ENCODE measurements around the gene MPI. TPM values are rescaled to one million over a fixed set of nuclear protein-coding genes. Genes with fewer than 3 reads are reported as not detected.

Gene MPI
- total RNA-seq, 1 donor from 2014 or later = 52.3 TPM

DNA sequence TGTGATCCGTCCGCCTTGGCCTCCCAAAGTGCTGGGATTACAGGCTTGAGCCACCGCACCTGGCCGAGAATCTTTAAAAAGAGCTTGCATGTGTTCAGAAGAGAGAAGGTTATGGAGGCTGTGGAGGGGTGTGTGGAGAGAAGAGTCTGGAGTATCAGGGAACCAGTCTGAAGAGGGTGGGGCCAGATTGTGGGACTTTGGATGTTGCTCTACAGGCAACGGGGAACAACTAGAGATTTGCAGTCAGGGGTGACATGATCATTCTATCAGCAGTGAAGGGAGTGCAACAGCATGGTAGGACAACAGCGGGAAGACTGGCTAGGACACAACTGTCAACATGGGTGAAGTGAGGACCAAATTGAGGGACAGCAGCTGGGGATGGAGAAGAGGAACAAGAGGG, 25.5 kb upstream of the MPI start:
- TF ChIP-seq, protein P1, sequence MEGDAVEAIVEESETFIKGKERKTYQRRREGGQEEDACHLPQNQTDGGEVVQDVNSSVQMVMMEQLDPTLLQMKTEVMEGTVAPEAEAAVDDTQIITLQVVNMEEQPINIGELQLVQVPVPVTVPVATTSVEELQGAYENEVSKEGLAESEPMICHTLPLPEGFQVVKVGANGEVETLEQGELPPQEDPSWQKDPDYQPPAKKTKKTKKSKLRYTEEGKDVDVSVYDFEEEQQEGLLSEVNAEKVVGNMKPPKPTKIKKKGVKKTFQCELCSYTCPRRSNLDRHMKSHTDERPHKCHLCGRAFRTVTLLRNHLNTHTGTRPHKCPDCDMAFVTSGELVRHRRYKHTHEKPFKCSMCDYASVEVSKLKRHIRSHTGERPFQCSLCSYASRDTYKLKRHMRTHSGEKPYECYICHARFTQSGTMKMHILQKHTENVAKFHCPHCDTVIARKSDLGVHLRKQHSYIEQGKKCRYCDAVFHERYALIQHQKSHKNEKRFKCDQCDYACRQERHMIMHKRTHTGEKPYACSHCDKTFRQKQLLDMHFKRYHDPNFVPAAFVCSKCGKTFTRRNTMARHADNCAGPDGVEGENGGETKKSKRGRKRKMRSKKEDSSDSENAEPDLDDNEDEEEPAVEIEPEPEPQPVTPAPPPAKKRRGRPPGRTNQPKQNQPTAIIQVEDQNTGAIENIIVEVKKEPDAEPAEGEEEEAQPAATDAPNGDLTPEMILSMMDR (IDR thresholded peaks at IDR 0.05; ENCODE audit: borderline replicate concordance) = no peak
- Histone ChIP-seq H3K4me1 (peaks cover 74% of the 10 kb centered on the region), H3K36me3 (no peaks in the 10 kb centered on the region), H3K9me3 (replicated peaks) (no peaks in the 10 kb centered on the region), H3K27ac (replicated peaks) (no peak overlapping the region), H3K27me3 (ENCODE audit: low read depth) (no peaks in the 10 kb centered on the region), H3K4me3 (no peak overlapping the region)
- intact Hi-C loops (cut with micrococcal nuclease) = no loop called here
- DNase-seq = no peak

DNA sequence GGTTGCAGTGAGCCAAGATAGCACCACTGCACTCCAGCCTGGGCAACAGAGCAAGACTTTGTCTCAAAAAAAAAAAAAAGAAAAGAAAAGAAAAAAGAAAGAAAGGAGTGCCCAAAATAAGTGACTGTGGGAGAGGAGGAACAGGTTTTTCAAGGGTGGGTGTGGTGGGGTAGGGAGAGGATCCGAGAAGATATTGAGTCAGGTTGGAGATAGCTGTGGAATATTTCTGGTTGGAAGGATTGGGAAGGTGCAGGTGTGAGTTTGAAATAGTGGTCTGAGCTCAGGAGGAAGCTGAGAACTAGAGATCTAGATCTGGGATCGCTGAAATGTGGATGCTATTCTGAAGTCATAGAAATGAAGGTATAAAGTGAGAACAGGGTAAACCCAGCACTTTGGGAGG, 24.5 kb upstream of the MPI start:
- no peaks in the 10 kb centered on the region for H3K27me3 ChIP-seq (ENCODE audit: low read depth)
- TF ChIP-seq, protein P1 (IDR thresholded peaks at IDR 0.05; ENCODE audit: borderline replicate concordance) = no peak
- H3K4me3 ChIP-seq = no peak overlapping the region
- no peaks in the 10 kb centered on the region for H3K9me3 ChIP-seq (replicated peaks)
- no peaks in the 10 kb centered on the region for H3K36me3 ChIP-seq
- peaks cover 74% of the 10 kb centered on the region for H3K4me1 ChIP-seq
- intact Hi-C loops (cut with micrococcal nuclease) = no loop called here
- no peak for DNase-seq
- H3K27ac ChIP-seq (replicated peaks) = no peak overlapping the region

DNA sequence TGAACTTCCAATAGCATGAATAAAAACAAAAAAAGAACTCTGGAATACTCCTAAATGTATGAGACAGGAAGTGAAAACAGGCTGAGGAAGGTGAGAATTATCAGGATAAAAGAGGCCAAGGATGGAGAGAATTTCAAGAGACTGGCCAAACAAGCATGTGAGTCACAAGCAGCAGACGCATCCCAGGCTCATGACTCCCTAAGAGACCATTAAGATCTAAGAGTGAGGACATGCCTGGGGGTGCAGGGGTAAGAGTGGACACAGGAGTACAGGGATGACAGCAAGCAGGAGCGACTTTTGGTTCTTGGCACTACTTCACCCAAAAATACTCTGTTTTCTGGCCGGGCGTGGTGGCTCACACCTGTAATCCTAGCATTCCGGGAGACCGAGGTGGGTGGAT, 23.8 kb upstream of the MPI start:
- TF ChIP-seq, protein P1 (IDR thresholded peaks at IDR 0.05; ENCODE audit: borderline replicate concordance) = no peak
- intact Hi-C loops (cut with micrococcal nuclease) = no loop called here
- peaks cover 77% of the 10 kb centered on the region for H3K4me1 ChIP-seq

DNA sequence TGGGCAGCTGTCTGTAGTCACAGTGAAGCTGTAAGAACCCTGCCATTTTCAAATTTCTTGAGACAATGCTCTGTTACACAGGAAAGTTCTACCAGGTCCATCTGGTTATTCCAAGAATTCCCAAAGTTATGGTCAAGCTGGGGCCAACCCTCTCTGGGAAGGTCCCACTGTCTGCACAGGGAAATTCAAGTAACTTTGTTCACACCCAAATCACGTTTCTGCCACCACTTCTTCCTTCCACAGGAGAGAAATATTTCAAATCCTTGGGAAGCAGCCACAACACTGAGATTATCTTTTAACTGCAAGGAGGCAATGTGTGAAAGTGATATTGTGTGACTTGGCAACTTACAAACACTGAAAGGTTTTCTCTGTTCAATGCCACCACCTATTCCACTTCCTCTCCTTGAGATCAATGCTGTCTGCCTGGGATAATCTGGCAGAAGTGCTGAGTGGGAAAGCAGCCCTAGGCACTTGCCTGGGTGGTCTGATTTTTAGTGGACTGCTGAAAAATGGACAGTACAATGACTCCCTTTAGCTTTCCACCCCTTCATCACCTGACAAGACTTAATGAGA, 22.3 kb upstream of the MPI start:
- no peak overlapping the region for H3K4me3 ChIP-seq
- intact Hi-C loops (cut with micrococcal nuclease) = no loop called here
- peaks cover 92% of the 10 kb centered on the region for H3K4me1 ChIP-seq
- no peaks in the 10 kb centered on the region for H3K9me3 ChIP-seq (replicated peaks)
- H3K36me3 ChIP-seq = no peaks in the 10 kb centered on the region
- TF ChIP-seq, protein P1 (IDR thresholded peaks at IDR 0.05; ENCODE audit: borderline replicate concordance) = no peak
- DNase-seq = no peak
- H3K27ac ChIP-seq (replicated peaks) = peak overlapping the region; percentile 97
- H3K27me3 ChIP-seq (ENCODE audit: low read depth) = no peaks in the 10 kb centered on the region

More for the DNA sequence above, 23.8 kb upstream of the MPI start:
- Histone ChIP-seq H3K27ac (replicated peaks) (peak overlapping the region; percentile 97), H3K36me3 (no peaks in the 10 kb centered on the region), H3K9me3 (replicated peaks) (no peaks in the 10 kb centered on the region), H3K27me3 (ENCODE audit: low read depth) (no peaks in the 10 kb centered on the region), H3K4me3 (no peak overlapping the region)
- no peak for DNase-seq

DNA sequence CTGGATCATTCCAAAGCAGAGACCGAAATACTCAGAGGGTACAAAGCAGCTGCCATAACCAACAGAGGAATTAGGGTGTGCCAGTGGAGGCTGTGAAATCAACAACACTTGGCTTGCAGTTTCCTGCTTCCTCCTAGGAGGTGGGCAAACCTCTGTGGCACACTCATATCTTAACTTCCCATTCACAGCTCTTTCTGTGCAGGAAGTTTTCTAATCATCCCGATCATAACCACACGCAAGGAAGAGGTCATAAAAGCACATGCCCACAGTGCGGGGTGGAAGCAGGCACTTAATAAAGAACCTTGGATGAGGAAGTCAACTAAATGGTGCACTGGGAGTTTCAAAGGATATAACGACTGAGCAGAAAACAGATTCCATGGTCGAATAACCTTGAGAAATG, 21.8 kb upstream of the MPI start:
- Histone ChIP-seq H3K9me3 (replicated peaks) (no peaks in the 10 kb centered on the region), H3K4me1 (peaks cover 91% of the 10 kb centered on the region), H3K27me3 (ENCODE audit: low read depth) (no peaks in the 10 kb centered on the region), H3K4me3 (no peak overlapping the region), H3K27ac (replicated peaks) (peak overlapping the region; percentile 97), H3K36me3 (no peaks in the 10 kb centered on the region)
- intact Hi-C loops (cut with micrococcal nuclease) = no loop called here
- no peak for DNase-seq
- TF ChIP-seq, protein P1 (IDR thresholded peaks at IDR 0.05; ENCODE audit: borderline replicate concordance) = no peak
